Measurements from ENCODE around the gene FBLN1.
"Not testable (repeated sequence)": the region's sequence is repeated elsewhere in the genome, so short reads cannot be mapped to it uniquely, and the experiment has no call there.

Gene FBLN1

GRCh38 chr22:45477366-45478107 is 25.1 kb upstream of the FBLN1 start:
- DNase-seq: no peak

GRCh38 chr22:45478108-45478771 is 24.4 kb upstream of the FBLN1 start:
- no peak for DNase-seq

GRCh38 chr22:45480717-45481116 is 22.0 kb upstream of the FBLN1 start:
- DNase-seq: no peak

- no peak for DNase-seq
Observed at GRCh38 chr22:45481661-45482060, 21.0 kb upstream of the FBLN1 start.

GRCh38 chr22:45482169-45482568 is 20.5 kb upstream of the FBLN1 start:
- no peak for DNase-seq

- DNase-seq: no peak
Observed at GRCh38 chr22:45483319-45483718, 19.4 kb upstream of the FBLN1 start.

- DNase-seq: no peak
Observed at GRCh38 chr22:45483918-45484499, 18.7 kb upstream of the FBLN1 start.

- no peak for DNase-seq
Observed at GRCh38 chr22:45484742-45485141, 17.9 kb upstream of the FBLN1 start.

- no peak for DNase-seq
Observed at GRCh38 chr22:45485261-45485660, 17.4 kb upstream of the FBLN1 start.

GRCh38 chr22:45488764-45489370 is 13.8 kb upstream of the FBLN1 start:
- no peak for DNase-seq

- DNase-seq: no peak
Observed at GRCh38 chr22:45490836-45491235, 11.8 kb upstream of the FBLN1 start.

GRCh38 chr22:45491841-45492240 is 10.8 kb upstream of the FBLN1 start:
- DNase-seq: no peak

- no peak for DNase-seq
Observed at GRCh38 chr22:45493286-45493771, 9.4 kb upstream of the FBLN1 start.

GRCh38 chr22:45494306-45494705 is 8.4 kb upstream of the FBLN1 start:
- not testable (repeated sequence) for DNase-seq

GRCh38 chr22:45495616-45496015 is 7.1 kb upstream of the FBLN1 start:
- DNase-seq: not testable (repeated sequence)

- DNase-seq: no peak
Observed at GRCh38 chr22:45496451-45496941, 6.2 kb upstream of the FBLN1 start.

GRCh38 chr22:45497351-45498145 is 5.1 kb upstream of the FBLN1 start:
- no peak for DNase-seq

GRCh38 chr22:45499746-45500145 is 2.9 kb upstream of the FBLN1 start:
- no peak for DNase-seq

- no peak for DNase-seq
Observed at GRCh38 chr22:45503050-45503815, 550 bp downstream of the FBLN1 start.

- DNase-seq: no peak
Observed at GRCh38 chr22:45503816-45504372, 1.2 kb downstream of the FBLN1 start.
